Measurements from ENCODE around the gene AHNAK2. TPM values are rescaled to one million over a fixed set of nuclear protein-coding genes. Genes with fewer than 3 reads are reported as not detected.

The AHNAK2 gene
- total and polyA plus RNA-seq, 2 of the 13 experiments (the other 11 are each of a cell fraction or from before 2014, with no cell fraction given) = 0.11 to 0.18 TPM

- Histone ChIP-seq H3K27ac (ENCODE audit: extremely low read length, insufficient read depth, low read length) (no peak overlapping the region), H2AFZ (ENCODE audit: low read length) (no peak overlapping the region), H4K20me1 (ENCODE audit: insufficient read depth, low read length) (no peaks in the 10 kb centered on the region), H3K9me3 (ENCODE audit: low read length) (no peaks in the 10 kb centered on the region), H3K79me2 (ENCODE audit: insufficient read depth, low read length) (no peaks in the 10 kb centered on the region), H3K27me3 (ENCODE audit: control insufficient read depth in 1 of 2, insufficient read depth in 2 of 2, low read length in 2 of 2) (no peaks in the 10 kb centered on the region), H3K36me3 (replicated peaks in 1 of 2; ENCODE audit: control insufficient read depth in 1 of 2, insufficient read depth in 2 of 2, low read length in 2 of 2) (no peaks in the 10 kb centered on the region), H3K4me3 (replicated peaks in 1 of 3; ENCODE audit: insufficient read depth in 1 of 3, low read depth in 2 of 3, low read length in 3 of 3) (no peak overlapping the region), H3K9ac (ENCODE audit: insufficient read depth, low read depth, low read length) (no peak overlapping the region), H3K4me2 (ENCODE audit: low read depth, low read length) (no peak overlapping the region), H3K4me1 (ENCODE audit: insufficient read depth, low read length) (no peaks in the 10 kb centered on the region)
- intact Hi-C loops (cut with micrococcal nuclease; ENCODE audit: unreplicated experiment) (no loop called here), in situ Hi-C loops (cut with HindIII; ENCODE audit: extremely low pct_ligation_motif_present, low pct_unique_long_range_greater_than_20kb) (no loop called here)
- no peak for ATAC-seq
- ChIA-PET CTCF (ENCODE audit: low intra/inter-chr PET ratio, low total read pairs) (no interaction called here), POLR2A (no interaction called here)
- WGBS (ENCODE audit: low lambda C conversion rate) = 93% methylated on average over 11 of the region's 11 CpGs
- no peak for FAIRE-seq
- no TSS peak for BruUV-seq (replicated peaks)
- no peak for DNase-seq (ENCODE audit: low spot score)
- no peak for TF ChIP-seq ZNF3 (CRISPR knock-in tag; IDR thresholded peaks at IDR 0.05)
- no peak for TF ChIP-seq ZNF839 (CRISPR knock-in tag; IDR thresholded peaks at IDR 0.05; ENCODE audit: borderline replicate concordance)
- TF ChIP-seq ZNF646 (CRISPR knock-in tag; IDR thresholded peaks at IDR 0.05) = no peak
- no peak for TF ChIP-seq TBX3 (IDR thresholded peaks at IDR 0.05; ENCODE audit: borderline replicate concordance)
- TF ChIP-seq ZNF333 (CRISPR knock-in tag; IDR thresholded peaks at IDR 0.05; ENCODE audit: borderline replicate concordance) = no peak
- no peak for TF ChIP-seq ZNF614 (CRISPR knock-in tag; IDR thresholded peaks at IDR 0.05; ENCODE audit: borderline replicate concordance)
- no peak for TF ChIP-seq ZNF234 (CRISPR knock-in tag; conservative IDR thresholded peaks at IDR 0.05)
- TF ChIP-seq, protein P1, sequence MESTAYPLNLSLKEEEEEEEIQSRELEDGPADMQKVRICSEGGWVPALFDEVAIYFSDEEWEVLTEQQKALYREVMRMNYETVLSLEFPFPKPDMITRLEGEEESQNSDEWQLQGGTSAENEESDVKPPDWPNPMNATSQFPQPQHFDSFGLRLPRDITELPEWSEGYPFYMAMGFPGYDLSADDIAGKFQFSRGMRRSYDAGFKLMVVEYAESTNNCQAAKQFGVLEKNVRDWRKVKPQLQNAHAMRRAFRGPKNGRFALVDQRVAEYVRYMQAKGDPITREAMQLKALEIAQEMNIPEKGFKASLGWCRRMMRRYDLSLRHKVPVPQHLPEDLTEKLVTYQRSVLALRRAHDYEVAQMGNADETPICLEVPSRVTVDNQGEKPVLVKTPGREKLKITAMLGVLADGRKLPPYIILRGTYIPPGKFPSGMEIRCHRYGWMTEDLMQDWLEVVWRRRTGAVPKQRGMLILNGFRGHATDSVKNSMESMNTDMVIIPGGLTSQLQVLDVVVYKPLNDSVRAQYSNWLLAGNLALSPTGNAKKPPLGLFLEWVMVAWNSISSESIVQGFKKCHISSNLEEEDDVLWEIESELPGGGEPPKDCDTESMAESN (CRISPR knock-in tag; conservative IDR thresholded peaks at IDR 0.05) = no peak
- no peak for TF ChIP-seq NRL (CRISPR knock-in tag; IDR thresholded peaks at IDR 0.05; ENCODE audit: borderline replicate concordance)
- TF ChIP-seq MTF2 (CRISPR knock-in tag; IDR thresholded peaks at IDR 0.05; ENCODE audit: borderline replicate concordance) = no peak
- TF ChIP-seq ATF7-NPFF (CRISPR knock-in tag; IDR thresholded peaks at IDR 0.05; ENCODE audit: low read depth) = no peak
- no peak for TF ChIP-seq HNF4G (IDR thresholded peaks at IDR 0.05; ENCODE audit: borderline replicate concordance, low read depth, low read length)
- TF ChIP-seq HNF4G (CRISPR knock-in tag; IDR thresholded peaks at IDR 0.05; ENCODE audit: borderline replicate concordance, low read depth) = no peak
- TF ChIP-seq, protein P2, sequence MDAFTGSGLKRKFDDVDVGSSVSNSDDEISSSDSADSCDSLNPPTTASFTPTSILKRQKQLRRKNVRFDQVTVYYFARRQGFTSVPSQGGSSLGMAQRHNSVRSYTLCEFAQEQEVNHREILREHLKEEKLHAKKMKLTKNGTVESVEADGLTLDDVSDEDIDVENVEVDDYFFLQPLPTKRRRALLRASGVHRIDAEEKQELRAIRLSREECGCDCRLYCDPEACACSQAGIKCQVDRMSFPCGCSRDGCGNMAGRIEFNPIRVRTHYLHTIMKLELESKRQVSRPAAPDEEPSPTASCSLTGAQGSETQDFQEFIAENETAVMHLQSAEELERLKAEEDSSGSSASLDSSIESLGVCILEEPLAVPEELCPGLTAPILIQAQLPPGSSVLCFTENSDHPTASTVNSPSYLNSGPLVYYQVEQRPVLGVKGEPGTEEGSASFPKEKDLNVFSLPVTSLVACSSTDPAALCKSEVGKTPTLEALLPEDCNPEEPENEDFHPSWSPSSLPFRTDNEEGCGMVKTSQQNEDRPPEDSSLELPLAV (CRISPR knock-in tag; conservative IDR thresholded peaks at IDR 0.05; ENCODE audit: low read depth) = no peak
- TF ChIP-seq CERS6 (CRISPR knock-in tag; IDR thresholded peaks at IDR 0.05) = no peak
Measured at GRCh38 chr14:104992501-104992900, 14.3 kb upstream of the AHNAK2 start.
